ENCODE data around the gene CEP131.

CEP131 gene

GRCh38 chr17:81187586-81188490 is 34.9 kb downstream of the CEP131 start:
- DNase-seq (ENCODE audit: low read depth in 2 of 2): no peak

- no peak for DNase-seq (ENCODE audit: low read depth in 2 of 2)
These were observed 35.6 kb downstream of the CEP131 start for GRCh38 chr17:81187120-81187519.

- no peak for DNase-seq (ENCODE audit: low read depth in 2 of 2)
These were observed 36.6 kb downstream of the CEP131 start for GRCh38 chr17:81186203-81186602.

GRCh38 chr17:81184555-81184954 is 38.2 kb downstream of the CEP131 start:
- no peak for DNase-seq (ENCODE audit: low read depth in 2 of 2)

- no peak for DNase-seq (ENCODE audit: low read depth in 2 of 2)
These were observed 39.0 kb downstream of the CEP131 start for GRCh38 chr17:81183807-81184206.

GRCh38 chr17:81183316-81183715 is 39.4 kb downstream of the CEP131 start:
- DNase-seq (ENCODE audit: low read depth in 2 of 2): no peak

GRCh38 chr17:81182596-81182995 is 40.2 kb downstream of the CEP131 start:
- no peak for DNase-seq (ENCODE audit: low read depth in 2 of 2)

GRCh38 chr17:81181811-81182185 is 41.0 kb downstream of the CEP131 start:
- no peak for DNase-seq (ENCODE audit: low read depth in 2 of 2)

GRCh38 chr17:81180836-81181810 is 41.6 kb downstream of the CEP131 start:
- DNase-seq (ENCODE audit: low read depth in 2 of 2): no peak

GRCh38 chr17:81179861-81180260 is 42.9 kb downstream of the CEP131 start:
- no peak for DNase-seq (ENCODE audit: low read depth in 2 of 2)

- DNase-seq (ENCODE audit: low read depth in 2 of 2): no peak
These were observed 43.5 kb downstream of the CEP131 start for GRCh38 chr17:81179220-81179619.

GRCh38 chr17:81178136-81179091 is 44.4 kb downstream of the CEP131 start:
- DNase-seq (ENCODE audit: low read depth in 2 of 2): no peak

GRCh38 chr17:81176666-81177065 is 46.1 kb downstream of the CEP131 start:
- DNase-seq (ENCODE audit: low read depth in 2 of 2): no peak

- no peak for DNase-seq (ENCODE audit: low read depth in 2 of 2)
These were observed 49.0 kb downstream of the CEP131 start for GRCh38 chr17:81173762-81174155.

- DNase-seq (ENCODE audit: low read depth in 2 of 2): no peak
These were observed 49.6 kb downstream of the CEP131 start for GRCh38 chr17:81173052-81173761.

GRCh38 chr17:81171941-81172340 is 50.8 kb downstream of the CEP131 start:
- no peak for DNase-seq (ENCODE audit: low read depth in 2 of 2)

- DNase-seq (ENCODE audit: low read depth in 2 of 2): no peak
These were observed 51.9 kb downstream of the CEP131 start for GRCh38 chr17:81170727-81171494.

GRCh38 chr17:81169870-81170309 is 52.9 kb downstream of the CEP131 start:
- DNase-seq (ENCODE audit: low read depth in 2 of 2): no peak

GRCh38 chr17:81167638-81168037 is 55.1 kb downstream of the CEP131 start:
- no peak for DNase-seq (ENCODE audit: low read depth in 2 of 2)

GRCh38 chr17:81167194-81167524 is 55.6 kb downstream of the CEP131 start:
- DNase-seq (ENCODE audit: low read depth in 2 of 2): no peak
